ENCODE results near the gene UBXN11.
A peak's percentile ranks its signal among the peaks of the same experiment; 100 is the strongest.

Gene UBXN11

DNA sequence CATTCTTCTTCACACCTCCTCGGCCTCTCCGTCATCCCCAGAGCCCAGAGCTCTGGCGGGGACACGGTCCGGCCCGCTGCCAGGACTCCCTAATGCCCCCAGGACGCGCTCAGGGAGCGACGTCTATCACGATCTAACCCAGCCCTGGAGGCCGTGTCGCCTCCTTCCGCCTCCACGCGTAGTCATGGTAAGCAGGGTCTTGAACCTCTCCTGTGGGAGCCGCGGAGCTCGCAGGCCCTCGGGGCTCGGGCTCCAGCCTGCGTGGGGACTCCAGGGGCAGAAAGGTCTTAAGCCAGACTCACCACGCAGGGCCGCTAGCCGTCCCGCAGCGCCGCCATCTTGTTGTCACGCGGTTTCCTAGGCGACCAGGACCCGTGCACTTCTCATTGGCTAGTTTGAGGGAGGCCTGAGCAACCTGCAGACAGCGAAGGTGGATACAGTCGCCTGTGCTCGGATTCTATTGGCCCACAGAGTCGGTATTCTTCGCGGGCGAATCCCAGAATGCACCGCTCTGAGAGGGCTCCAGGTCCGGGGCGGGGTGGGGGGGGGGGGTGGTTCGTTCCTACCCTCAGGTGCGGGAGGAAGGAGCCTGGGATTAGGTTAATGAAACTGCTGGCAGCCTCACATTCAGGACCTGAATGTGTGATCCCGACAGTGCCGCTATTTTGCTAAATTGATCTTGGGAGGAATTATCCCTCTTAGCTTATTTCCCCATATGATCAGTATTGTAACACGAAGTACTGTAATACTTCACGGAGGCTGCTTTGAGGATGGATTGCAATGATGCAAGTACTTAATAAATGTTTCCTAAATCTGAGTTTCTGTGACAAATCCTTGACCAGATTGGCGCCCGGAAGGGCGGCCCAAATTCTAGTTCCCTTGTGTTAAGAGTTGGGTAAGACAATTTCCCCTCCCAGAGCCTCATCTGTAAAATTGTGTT is at the start of gene UBXN11:
Gene UBXN11, minus strand, starts transcription at position 347 of the 940 bp plus-strand sequence. CDS start 3,753 bp downstream, outside the sequence.
- Histone ChIP-seq H3K36me3 (ENCODE audit: insufficient read depth, low read length) (no peaks in the 10 kb centered on the region), H3F3A (ENCODE audit: low read depth) (no peaks in the 10 kb centered on the region), H3K4me1 (ENCODE audit: insufficient read depth, low read length, poor library complexity, severe bottlenecking) (peaks cover 20% of the 10 kb centered on the region), H3K79me2 (ENCODE audit: insufficient read depth, low read length) (peaks cover 5% of the 10 kb centered on the region; the same call in 1 of the 2 replicates), H3K4me2 (ENCODE audit: low read depth, low read length, poor library complexity, severe bottlenecking) (peak within 1 kb of the TSS; percentile 98), H4K20me1 (ENCODE audit: insufficient read depth, low read length, poor library complexity, severe bottlenecking) (no peaks in the 10 kb centered on the region), H2AFZ (ENCODE audit: low read length) (peak within 1 kb of the TSS; percentile 91), H3K27me3 (ENCODE audit: insufficient read depth, low read length, poor library complexity, severe bottlenecking) (no peaks in the 10 kb centered on the region), H3K9ac (ENCODE audit: low read depth, low read length, poor library complexity, severe bottlenecking) (peak within 1 kb of the TSS; percentile 88), H3K9me2 (replicated peaks; ENCODE audit: low read depth, low read length) (no peaks in the 10 kb centered on the region), H3K4me3 (ENCODE audit: low read length, poor library complexity, severe bottlenecking) (peak within 1 kb of the TSS; percentile 98), H3K9me3 (ENCODE audit: insufficient read depth, low read depth, low read length) (no peaks in the 10 kb centered on the region)
- TF ChIP-seq CTCF (conservative IDR thresholded peaks at IDR 0.05; ENCODE audit: low read length) (no peak), EZH2phosphoT487 (IDR thresholded peaks at IDR 0.05; ENCODE audit: borderline replicate concordance) (no peak)

DNA sequence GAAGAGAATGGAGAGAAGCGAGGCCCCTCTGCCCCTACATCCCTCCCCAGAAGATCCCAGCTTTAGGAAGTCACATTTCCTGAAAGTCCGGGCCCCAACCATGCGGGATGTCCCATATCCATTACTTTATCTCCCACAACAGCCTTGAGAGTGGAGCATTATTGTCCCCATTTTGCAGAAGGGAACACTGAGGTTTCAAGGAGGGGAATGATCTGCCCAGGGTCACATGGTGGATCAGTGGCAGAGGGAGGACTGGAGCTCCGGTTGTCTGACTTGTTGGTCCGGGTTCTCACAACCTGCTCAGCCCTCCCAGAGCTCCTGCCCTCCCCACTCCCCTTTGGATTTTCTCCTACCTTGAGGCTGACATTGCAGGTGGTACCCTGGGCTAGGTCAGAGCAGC is 49.7 kb upstream of the UBXN11 start:
- no peaks in the 10 kb centered on the region for H3F3A ChIP-seq (ENCODE audit: low read depth)
- no peak for TF ChIP-seq CTCF (conservative IDR thresholded peaks at IDR 0.05; ENCODE audit: low read length)
- H3K4me3 ChIP-seq (ENCODE audit: low read length, poor library complexity, severe bottlenecking), result no peak overlapping the region
- no peaks in the 10 kb centered on the region for H4K20me1 ChIP-seq (ENCODE audit: insufficient read depth, low read length, poor library complexity, severe bottlenecking)
- no peaks in the 10 kb centered on the region for H3K9me2 ChIP-seq (replicated peaks; ENCODE audit: low read depth, low read length)
- H3K4me1 ChIP-seq (ENCODE audit: insufficient read depth, low read length, poor library complexity, severe bottlenecking), result no peaks in the 10 kb centered on the region
- H3K36me3 ChIP-seq (ENCODE audit: insufficient read depth, low read length), result no peaks in the 10 kb centered on the region
- no peaks in the 10 kb centered on the region for H3K27me3 ChIP-seq (ENCODE audit: insufficient read depth, low read length, poor library complexity, severe bottlenecking)
- H2AFZ ChIP-seq (ENCODE audit: low read length), result no peak overlapping the region
- no peaks in the 10 kb centered on the region for H3K9me3 ChIP-seq (ENCODE audit: insufficient read depth, low read depth, low read length)
- H3K79me2 ChIP-seq (ENCODE audit: insufficient read depth, low read length), result no peaks in the 10 kb centered on the region
- H3K9ac ChIP-seq (ENCODE audit: low read depth, low read length, poor library complexity, severe bottlenecking), result no peak overlapping the region
- no peak overlapping the region for H3K4me2 ChIP-seq (ENCODE audit: low read depth, low read length, poor library complexity, severe bottlenecking)

GRCh38 chr1:26354972-26355371 is 48.5 kb upstream of the UBXN11 start:
- Histone ChIP-seq H3K4me1 (ENCODE audit: insufficient read depth, low read length, poor library complexity, severe bottlenecking) (peaks cover 4% of the 10 kb centered on the region), H2AFZ (ENCODE audit: low read length) (no peak overlapping the region), H3K4me3 (ENCODE audit: low read length, poor library complexity, severe bottlenecking) (no peak overlapping the region), H3K79me2 (ENCODE audit: insufficient read depth, low read length) (no peaks in the 10 kb centered on the region), H3K4me2 (ENCODE audit: low read depth, low read length, poor library complexity, severe bottlenecking) (no peak overlapping the region), H3K27me3 (ENCODE audit: insufficient read depth, low read length, poor library complexity, severe bottlenecking) (no peaks in the 10 kb centered on the region), H3K9ac (ENCODE audit: low read depth, low read length, poor library complexity, severe bottlenecking) (no peak overlapping the region), H3K9me3 (ENCODE audit: insufficient read depth, low read depth, low read length) (no peaks in the 10 kb centered on the region), H3K36me3 (ENCODE audit: insufficient read depth, low read length) (no peaks in the 10 kb centered on the region), H4K20me1 (ENCODE audit: insufficient read depth, low read length, poor library complexity, severe bottlenecking) (no peaks in the 10 kb centered on the region), H3F3A (ENCODE audit: low read depth) (no peaks in the 10 kb centered on the region), H3K9me2 (replicated peaks; ENCODE audit: low read depth, low read length) (no peaks in the 10 kb centered on the region)
- no peak for TF ChIP-seq EZH2phosphoT487 (IDR thresholded peaks at IDR 0.05; ENCODE audit: borderline replicate concordance)
- no peak for TF ChIP-seq CTCF (conservative IDR thresholded peaks at IDR 0.05; ENCODE audit: low read length)

All from Loucy (cell line).